RPMI7951 (cell line): Measurements from ENCODE around the gene USP32. TPM values are rescaled to one million over a fixed set of nuclear protein-coding genes. Genes with fewer than 3 reads are reported as not detected.
A peak's percentile ranks its signal among the peaks of the same experiment; 100 is the strongest.

ENCODE experiments used
- DNase-seq: peaks from one replicate; pipeline ENCODE4 v3.0.0-alpha.2; 2012; ENCODE audit warnings: low read depth
- total RNA-seq: library from RNA; depleted of rRNA; stranded (reverse); fragments of >200 nt; shearing (Covaris generic); gene quantifications from 2 replicates; pipeline ENCODE4 v1.2.3, GENCODE V29; 2014; rRNA removed

Gene USP32
- total RNA-seq, 1 experiment from 2014 or later = 25.0 TPM

- peak; percentile 51 for DNase-seq
Measured at GRCh38 chr17:60134396-60135150, 257.4 kb downstream of the USP32 start.

- no peak for DNase-seq
Measured at GRCh38 chr17:60130466-60130865, 261.5 kb downstream of the USP32 start.

DNA sequence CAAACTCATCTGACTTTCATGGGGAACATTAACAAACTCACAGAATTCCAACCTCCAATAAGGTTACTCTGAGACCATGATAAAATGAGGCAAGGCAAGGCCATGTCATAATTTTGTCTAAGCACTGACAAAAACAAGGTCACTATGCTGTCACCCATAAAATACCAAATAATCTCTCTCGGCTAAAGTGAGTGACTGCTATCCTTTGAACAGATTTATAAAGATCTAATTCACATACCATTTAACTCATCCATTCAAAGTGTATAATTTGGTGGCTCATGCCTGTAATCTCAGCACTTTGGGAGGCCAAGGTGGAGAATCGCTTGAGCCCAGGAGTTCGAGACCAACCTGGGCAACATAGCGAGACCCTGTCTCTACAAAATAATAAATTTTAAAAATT lies 262.8 kb downstream of the USP32 start:
- no peak for DNase-seq

Other genes with a start within 250 kb of the USP32 start
- not detected in 2 replicates for gene CA4, start 242.2 kb downstream of the USP32 start, total RNA-seq
- gene CHCT1, start 30.4 kb upstream of the USP32 start, total RNA-seq = not detected in 2 replicates
- 18.7 and 20.3 TPM in 2 replicates for gene APPBP2, start 134.1 kb upstream of the USP32 start, total RNA-seq
- 5.5 and 6.0 TPM in 2 replicates for gene PPM1D, start 208.1 kb upstream of the USP32 start, total RNA-seq